ENCODE measurements around the gene ZNF593.

- TF ChIP-seq EZH2 (IDR thresholded peaks at IDR 0.05; ENCODE audit: borderline replicate concordance, insufficient read depth, low read depth, low read length, poor library complexity, severe bottlenecking) (no peak), CTCF (IDR thresholded peaks at IDR 0.05) (peak; percentile 78)
These were observed 5.5 kb upstream of the ZNF593 start for GRCh38 chr1:26164036-26164860.
